ENCODE measurements around the gene ZNF778.

Gene ZNF778

GRCh38 chr16:89217388-89218191, at the start of gene ZNF778:
TSS of gene ZNF778 (plus strand) at chr16:89217703. CDS start at chr16:89221128, 3,425 bp downstream.
- peak; percentile 92 for DNase-seq (ENCODE audit: low spot score)

DNA sequence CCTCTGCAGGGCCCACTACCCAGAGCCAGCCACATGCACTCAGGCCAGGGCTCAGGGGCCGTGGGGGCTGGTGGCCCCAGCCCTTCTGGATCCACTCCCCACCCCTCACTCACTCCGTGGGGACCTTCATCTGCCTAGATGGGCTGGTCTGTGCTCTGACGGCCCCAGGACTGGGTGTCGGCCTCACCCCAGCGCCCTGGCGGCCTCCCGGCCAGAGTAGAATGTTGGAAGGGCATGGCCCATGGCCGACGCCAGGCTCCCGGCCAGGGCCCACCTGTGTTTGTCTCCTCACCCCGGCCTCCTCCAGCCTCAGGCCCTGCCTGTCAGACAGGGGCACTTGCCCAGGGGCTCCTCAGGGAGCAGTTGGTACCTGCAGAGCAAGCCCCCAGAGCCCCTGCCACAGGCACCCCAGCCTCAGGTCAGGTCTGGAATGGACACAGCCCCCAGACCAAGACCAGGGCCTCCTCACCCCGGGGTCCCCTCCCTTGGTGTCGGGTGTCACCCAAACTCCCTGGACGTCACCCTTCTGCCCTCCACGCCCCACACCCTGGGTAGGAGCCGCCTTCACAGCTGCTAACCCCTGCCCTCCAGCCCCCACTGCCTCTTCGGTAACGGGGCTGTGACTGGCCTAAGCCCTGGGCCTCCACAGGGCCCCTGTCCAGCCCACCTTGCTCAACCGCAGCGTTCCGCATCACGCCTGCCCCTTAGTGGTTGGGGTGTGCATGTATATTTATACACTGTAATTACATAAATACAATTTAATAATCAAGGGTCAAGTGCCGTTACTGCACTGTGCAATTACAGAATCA, 48.9 kb upstream of the ZNF778 start:
- DNase-seq (ENCODE audit: low spot score), result no peak

- no peak for DNase-seq (ENCODE audit: low spot score)
Measured at GRCh38 chr16:89169778-89170177, 47.7 kb upstream of the ZNF778 start.

- no peak for DNase-seq (ENCODE audit: low spot score)
Measured at GRCh38 chr16:89170346-89171215, 46.9 kb upstream of the ZNF778 start.

DNA sequence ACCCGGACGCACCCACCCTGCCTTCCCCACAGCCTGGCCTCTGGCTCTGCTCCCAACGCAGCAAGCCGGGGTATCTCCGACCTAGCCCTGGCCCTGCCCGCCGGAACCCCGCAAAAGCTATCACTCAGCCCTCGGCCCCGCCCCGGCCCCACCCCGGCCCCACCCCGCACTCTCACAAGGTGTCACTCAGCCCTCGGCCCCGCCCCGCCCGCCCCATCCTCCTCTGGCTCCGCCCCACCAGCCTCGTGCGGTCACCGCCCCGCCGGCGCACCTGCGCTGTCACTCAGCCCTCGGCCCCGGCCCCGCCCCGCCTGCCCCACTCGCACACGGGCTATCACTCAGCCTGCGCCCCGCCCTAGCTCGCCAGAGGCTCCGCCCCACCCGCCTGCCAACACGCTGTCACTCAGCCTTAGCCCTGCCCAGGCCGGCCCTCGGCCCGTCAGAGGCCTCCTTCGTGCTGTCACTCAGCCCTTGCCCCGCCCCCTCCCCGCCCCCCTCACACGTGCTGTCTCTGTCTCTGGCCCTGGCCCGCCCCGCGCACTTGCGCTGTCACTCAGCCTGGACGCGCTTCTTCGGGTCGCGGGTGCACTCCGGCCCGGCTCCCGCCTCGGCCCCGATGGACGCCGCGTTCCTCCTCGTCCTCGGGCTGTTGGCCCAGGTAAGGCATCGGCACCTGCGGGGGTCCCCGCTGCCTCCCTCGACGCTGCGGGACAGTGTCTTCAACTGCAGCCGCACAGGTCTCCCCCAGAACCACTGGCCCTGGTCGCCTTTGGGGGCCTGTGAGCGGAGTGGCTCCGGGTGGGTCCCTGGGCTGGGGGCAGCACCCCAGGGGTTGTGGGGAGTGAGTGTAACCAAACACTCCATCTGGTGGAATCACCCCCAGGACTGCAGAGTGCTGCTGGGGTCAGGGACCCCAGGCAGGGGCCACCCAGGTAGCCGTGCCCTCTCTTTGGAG, 46.0 kb upstream of the ZNF778 start, which contains the start of gene CDH15:
TSS of gene CDH15 (plus strand) at position 533 of the 955 bp plus-strand sequence. CDS start at position 617, 84 bp downstream.
- peak; percentile 97 for DNase-seq (ENCODE audit: low spot score)

DNA sequence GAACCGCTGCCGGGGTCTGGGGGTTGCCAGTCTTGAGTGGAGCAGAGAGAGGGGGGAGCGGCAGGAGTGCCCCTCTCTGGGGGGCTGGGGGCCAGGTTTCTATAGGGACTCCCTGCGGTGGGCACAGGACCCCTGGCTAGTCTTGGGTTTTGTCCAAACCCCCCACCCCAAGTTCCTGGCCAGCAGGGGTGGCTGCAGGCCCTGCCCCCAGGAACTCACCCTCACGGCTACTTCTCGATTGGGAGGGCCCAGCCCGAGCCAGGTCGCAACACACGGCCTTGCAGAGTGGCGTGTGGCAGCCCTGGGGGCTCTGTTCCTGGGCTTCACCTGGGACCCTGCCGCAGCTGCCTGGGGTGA, 45.4 kb upstream of the ZNF778 start:
- no peak for DNase-seq (ENCODE audit: low spot score)

DNA sequence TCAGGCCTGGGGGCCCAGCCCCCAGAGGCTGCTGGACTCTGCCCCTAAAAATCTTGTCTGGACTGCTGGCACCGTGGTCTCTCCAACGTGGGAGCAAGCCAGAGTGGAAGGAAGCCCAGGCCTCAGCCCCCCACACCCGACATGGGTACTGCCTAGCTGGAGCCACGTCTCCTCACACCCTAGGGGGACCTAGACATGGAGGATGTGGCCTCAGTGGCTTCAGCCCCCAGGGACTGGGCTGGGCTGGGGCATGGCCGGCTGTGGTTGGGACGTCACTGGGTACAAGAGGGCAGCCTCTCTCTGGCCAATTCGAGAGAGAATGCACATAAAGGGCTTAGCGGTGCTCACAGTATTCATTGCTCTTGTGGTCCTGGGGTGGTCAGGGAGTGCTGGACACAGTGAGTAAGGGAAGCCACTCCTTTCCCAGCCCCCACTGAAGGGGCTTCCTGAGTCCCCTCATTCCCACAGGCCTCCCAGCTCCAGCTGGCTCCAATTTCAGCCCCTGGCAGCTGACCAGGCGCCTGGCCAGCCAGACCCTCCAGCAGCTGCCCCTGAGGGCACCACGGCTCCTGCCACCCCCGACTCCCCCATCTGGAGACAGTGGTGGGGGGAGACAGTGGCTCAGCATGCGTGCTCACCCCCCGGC, 44.9 kb upstream of the ZNF778 start:
- no peak for DNase-seq (ENCODE audit: low spot score)

- DNase-seq (ENCODE audit: low spot score), result no peak
Measured at GRCh38 chr16:89173174-89173921, 44.2 kb upstream of the ZNF778 start.

DNA sequence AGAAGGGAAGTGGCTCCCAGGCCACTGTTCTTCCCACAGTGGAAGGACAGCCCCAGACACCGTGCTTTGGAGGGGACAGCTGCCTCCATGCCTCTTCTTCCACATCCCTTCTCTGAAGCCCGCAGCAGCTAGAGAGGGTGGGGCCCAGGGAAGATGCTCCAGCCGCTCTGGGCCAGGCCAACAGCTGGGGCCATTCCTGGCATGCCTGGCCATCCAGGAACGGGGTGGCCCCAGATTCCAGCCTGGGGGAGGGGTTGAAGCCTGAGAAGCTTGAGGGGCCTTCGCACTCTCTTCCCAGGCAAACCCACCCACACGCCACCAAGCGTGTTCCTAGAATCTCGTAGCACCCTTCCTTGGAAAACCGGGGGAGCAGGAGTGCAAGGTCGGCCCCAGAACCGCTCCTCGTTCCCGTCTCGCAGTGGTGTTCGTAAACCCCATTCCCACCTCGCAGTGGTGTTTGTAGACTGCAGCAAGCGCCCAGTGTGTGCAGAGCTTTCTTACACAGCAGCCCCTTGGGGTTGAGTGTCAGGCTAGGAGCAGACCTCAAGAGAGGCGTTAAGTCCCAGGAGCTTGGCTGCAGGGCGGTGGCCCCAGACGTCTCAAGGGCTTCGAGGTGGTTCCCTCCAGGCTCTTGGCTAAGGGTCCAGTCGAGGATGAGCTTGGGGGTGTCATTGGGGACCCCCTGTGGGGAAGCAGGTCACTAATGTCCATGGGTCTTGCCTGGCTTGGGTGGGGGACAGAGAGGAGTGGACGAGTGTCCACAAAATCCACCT, 43.3 kb upstream of the ZNF778 start:
- DNase-seq (ENCODE audit: low spot score), result no peak

DNA sequence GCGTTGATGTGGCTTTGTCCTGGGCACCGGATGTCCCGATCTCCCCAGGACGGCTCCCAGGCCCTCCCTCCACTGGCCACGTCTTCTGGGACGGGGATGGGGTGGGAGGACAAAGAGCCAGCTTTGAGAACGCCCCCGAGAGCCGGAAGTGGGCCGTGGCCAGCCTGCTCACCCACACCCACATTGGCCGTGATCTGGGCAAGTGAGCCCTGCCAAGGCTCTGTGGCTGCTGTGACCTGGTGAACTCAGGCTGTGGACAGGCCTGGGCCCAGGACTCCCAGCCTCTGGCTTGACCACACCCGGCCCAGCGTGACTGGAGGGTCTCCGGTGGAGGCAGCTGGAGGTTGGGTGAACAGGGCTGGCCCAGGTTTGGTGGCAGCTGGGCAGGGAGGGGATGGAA, 42.6 kb upstream of the ZNF778 start:
- DNase-seq (ENCODE audit: low spot score), result no peak

DNA sequence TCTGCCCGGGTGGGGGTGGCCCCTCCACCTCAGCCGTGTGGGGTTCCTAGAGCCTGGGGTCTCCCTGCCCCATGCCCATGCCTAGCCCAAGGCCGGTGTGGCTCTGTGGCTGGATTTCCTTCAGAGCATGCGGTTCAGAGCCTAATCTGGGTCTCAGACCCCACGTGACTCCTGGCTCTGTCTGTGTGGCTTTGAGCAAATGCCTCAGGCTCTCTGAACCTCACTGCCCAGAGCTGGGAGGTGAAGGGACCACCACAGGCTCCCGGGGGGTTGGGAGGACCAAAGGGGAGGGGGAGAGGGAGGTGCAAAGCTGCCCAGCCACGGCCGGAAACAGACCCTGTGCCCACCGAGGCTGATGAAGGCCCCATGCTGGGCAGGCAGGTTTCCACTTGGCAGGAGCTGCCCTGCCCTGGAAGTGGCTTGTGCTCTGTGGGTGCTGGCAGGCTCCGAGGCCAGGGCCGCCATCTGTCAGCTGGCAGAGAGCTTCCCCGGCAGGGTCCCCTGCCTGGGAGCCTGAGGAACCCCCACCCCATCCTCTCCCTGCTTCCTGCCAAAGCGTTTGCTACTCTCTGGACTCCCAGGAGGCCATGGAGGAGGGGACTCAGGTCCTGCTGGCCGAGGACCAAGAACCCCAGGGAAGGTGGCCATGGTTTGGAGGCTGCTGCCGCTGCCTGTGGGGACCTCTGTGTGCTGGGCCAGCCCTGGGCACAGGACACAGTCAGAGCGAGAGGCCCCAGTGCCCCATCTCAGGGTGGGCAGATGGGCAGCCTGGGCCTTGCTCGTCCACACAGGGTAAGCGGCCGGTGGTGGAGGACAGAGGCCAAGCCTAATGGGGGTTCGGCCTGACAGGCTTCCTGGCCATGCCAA, 42.0 kb upstream of the ZNF778 start:
- DNase-seq (ENCODE audit: low spot score), result no peak

DNA sequence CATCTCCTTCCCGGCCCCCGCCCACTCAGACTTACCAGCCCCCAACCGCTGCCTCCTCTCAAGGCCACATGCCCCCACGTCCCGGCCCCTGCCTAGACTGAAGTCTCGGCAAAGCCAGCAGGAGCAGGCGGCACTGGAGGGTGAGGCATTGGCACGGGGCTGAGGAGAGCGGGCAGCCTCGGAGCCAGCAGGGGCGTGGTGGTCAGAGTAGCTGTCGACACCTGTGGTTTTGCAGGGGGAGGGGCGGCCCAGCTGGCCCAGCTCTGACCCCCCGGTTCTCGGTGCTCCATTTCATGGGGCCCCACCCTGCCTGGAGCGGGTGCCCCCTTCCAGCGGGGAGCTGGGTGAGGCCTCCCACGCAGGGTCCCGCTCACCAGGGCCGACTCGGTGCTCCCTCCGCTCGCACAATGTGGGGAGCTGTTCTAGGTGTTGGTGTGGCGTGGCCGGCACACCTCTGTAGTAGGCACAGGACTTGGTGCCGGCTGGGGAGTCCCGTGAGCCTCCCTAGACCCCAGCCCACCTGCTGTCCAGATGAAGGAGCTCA, 41.3 kb upstream of the ZNF778 start:
- no peak for DNase-seq (ENCODE audit: low spot score)

DNA sequence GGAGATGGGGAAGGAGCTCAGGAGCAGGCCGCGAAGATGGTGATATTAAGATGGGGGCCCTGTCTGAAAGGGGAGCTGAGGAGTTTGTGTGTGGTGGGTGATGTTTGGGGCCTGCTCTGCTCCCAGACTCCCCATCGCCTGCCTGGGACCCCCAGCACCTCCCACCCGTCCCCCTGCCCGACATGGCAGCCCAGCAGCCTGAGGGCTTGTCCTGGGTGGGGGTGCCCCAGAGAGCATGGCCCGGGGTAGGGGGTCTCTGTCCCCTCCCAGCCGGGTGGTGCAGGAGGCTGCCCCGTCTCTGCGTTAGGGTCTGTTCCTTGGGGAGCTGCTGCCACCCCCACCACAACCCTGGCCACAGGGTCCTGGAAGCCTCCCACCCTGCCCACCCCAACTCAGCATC, 40.8 kb upstream of the ZNF778 start:
- DNase-seq (ENCODE audit: low spot score), result no peak

DNA sequence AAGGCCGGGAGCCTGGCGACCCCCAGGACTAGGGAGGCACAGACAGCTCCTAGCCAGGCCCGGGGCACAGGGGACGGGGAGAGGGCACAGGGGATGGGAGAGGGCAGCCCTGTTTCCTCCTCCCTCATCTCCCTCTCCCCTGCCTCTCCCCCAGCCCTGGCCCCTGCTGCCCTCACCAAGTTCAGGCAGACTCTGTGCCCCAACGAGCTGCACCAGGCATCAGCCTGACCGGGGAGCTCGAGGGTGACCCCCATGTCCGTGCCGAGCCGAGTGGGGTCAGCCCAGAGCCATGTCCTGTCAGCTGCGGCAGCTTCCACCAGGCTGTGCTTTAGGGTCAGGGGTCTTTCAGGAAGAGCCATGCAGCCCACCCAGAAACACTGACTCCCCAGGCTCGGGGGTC, 40.0 kb upstream of the ZNF778 start:
- DNase-seq (ENCODE audit: low spot score), result no peak

- DNase-seq (ENCODE audit: low spot score), result no peak
Measured at GRCh38 chr16:89178453-89179147, 38.9 kb upstream of the ZNF778 start.

DNA sequence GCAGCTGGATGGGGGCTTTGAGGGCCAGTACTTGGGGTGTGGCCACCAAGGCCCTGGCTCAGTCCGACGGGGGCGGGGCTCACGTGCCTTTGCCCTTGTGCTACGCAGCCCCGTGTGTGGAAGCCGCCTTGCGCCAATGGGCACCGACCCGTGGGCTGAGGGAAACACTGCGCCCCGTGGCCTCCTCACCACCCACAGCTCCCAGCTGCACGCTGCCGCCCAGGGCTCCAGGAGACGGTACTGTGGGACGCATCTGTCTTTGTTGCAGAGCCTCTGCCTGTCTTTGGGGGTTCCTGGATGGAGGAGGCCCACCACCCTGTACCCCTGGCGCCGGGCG, 38.4 kb upstream of the ZNF778 start:
- no peak for DNase-seq (ENCODE audit: low spot score)

GRCh38 chr16:89179656-89180315, 37.7 kb upstream of the ZNF778 start:
- no peak for DNase-seq (ENCODE audit: low spot score)
